Pancreas (tissue), 10 donors: ENCODE measurements around the gene IFI30. TPM values are rescaled to one million over a fixed set of nuclear protein-coding genes. Genes with fewer than 3 reads are reported as not detected.

ENCODE experiments used
- ATAC-seq, 4 donors: fragments of 200-7000 bp; cut with Tn5 transposase; one replicate each; pipeline versions ENCODE4 v1.8.0 to v1.9.1; 2020; ENCODE audit warnings: mild to moderate bottlenecking in 4 of 4, moderate library complexity in 4 of 4
- DNase-seq, 6 donors: peaks; one replicate each; pipeline ENCODE4 v3.0.0-alpha.2; 2020
- FAIRE-seq: peaks from 2 replicates; lab custom pipeline; 2012; peaks lifted over from hg19 to GRCh38; lab: Jason Lieb, UNC
- H3K27ac ChIP-seq, 4 donors: fragments of 200-600 bp; sonication (generic); 1 replicate in 3 of 4; 2 replicates in 1 of 4; pipeline versions ENCODE4 v1.5.0 to v1.8.0; 2020
- H3K27me3 ChIP-seq, 4 donors: fragments of 200-600 bp; one replicate each; pipeline ENCODE4 v1.8.0; 2021
- H3K36me3 ChIP-seq, 3 donors: fragments of 200-600 bp; sonication (generic) in 1 of 3; one replicate each; pipeline versions ENCODE4 v1.5.0 to v1.8.0; 2020 to 2021
- H3K4me1 ChIP-seq, 3 donors: fragments of 200-600 bp; one replicate each; pipeline ENCODE4 v1.8.0; 2021
- H3K4me3 ChIP-seq, 4 donors: fragments of 200-600 bp; sonication (generic) in 2 of 4; one replicate each; pipeline versions ENCODE4 v1.5.0 to v1.8.0; 2020 to 2021
- H3K9me3 ChIP-seq, 4 donors: fragments of 200-600 bp; one replicate each; pipeline ENCODE4 v1.8.0; 2021
- WGBS, 2 donors: extraction: QIAGEN DNeasy Blood & Tissue Kit; methylation state at CpG; one replicate each; pipeline ENCODE4 v1.1.7; 2013; 5-methylcytosine and 5-hydroxymethylcytosine counted together
- intact Hi-C, 3 donors: fragments of 100-400 bp; cut with DNase I; formaldehyde crosslinking; loops; one replicate each; pipeline versions ENCODE4 v1.11.1 to v1.14.2; 2022
- polyA plus RNA-seq, 2 donors: library from polyadenylated mRNA; stranded (reverse); fragments of 200-250 nt; gene quantifications; one replicate each; pipeline ENCODE4 v1.2.3, GENCODE V29; 2013
- total RNA-seq, 6 donors: library from RNA; stranded (reverse); fragmentation: NEBNext Ultra II Directional in 4 of 6; extraction: Animal tissue kit (Norgen Biotek cat#: 25700) in 4 of 6; gene quantifications; one replicate each; pipeline versions ENCODE4 v1.2.1 to v1.2.4, GENCODE V29; 2021 to 2023
- TF ChIP-seq, protein P1 (sequence below), 4 donors: fragments of 200-600 bp; sonication (generic) in 3 of 4; IDR thresholded peaks; one replicate each; pipeline versions ENCODE4 v1.5.0 to v1.8.0; 2021; ENCODE audit warnings: antibody characterized with exemption in 4 of 4
- donor health status: healthy with polysubstance abuse.
- donor health status: DM: no; HTN: no; CAD: no; lungs with moderate emphysema.
- donor health status: DM: no; HTN: no; CAD: no.
- donor health status: control.
- donor health status: control.
- donor health status: Bipolar disorder and iron deficiency.
- donor health status: DM: yes; HTN: yes; CAD: no.
- donor health status: DM: no; HTN: no; CAD: no.
- donor health status: DM: no; HTN: no; CAD: no.
- donor health status: DM: yes; HTN: yes; CAD: no.

Gene IFI30
- total and polyA plus RNA-seq, 8 donors: 12.2 to 108 (median 21.8) TPM

DNA sequence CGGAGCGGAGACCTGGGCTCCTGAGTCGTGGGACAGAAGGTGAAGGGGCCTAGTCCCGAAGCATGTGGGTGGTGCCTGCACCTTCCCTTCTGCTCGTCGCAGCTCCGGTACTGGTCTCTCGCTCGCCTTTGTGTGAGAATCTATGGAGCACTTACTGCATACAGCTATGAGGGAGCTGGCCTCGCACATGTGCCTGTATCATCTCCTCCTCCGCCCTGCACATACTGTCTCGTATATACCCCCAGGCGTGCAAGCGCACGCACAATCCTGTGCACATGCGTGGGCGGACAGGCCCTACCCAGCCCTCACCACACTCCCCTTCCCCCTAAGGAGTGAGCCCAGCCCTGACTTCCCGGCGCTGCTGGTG is 12.0 kb upstream of the IFI30 start:
- peak in 2 of 6 donors; percentile 31 to 51 for DNase-seq
- no peak for ATAC-seq
- no peaks in the 10 kb centered on the region for H3K9me3 ChIP-seq
- FAIRE-seq: no peak
- TF ChIP-seq, protein P1, sequence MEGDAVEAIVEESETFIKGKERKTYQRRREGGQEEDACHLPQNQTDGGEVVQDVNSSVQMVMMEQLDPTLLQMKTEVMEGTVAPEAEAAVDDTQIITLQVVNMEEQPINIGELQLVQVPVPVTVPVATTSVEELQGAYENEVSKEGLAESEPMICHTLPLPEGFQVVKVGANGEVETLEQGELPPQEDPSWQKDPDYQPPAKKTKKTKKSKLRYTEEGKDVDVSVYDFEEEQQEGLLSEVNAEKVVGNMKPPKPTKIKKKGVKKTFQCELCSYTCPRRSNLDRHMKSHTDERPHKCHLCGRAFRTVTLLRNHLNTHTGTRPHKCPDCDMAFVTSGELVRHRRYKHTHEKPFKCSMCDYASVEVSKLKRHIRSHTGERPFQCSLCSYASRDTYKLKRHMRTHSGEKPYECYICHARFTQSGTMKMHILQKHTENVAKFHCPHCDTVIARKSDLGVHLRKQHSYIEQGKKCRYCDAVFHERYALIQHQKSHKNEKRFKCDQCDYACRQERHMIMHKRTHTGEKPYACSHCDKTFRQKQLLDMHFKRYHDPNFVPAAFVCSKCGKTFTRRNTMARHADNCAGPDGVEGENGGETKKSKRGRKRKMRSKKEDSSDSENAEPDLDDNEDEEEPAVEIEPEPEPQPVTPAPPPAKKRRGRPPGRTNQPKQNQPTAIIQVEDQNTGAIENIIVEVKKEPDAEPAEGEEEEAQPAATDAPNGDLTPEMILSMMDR (IDR thresholded peaks at IDR 0.05): no peak
- H3K4me1 ChIP-seq: peaks cover 5 to 18% (median 12%) of the 10 kb centered on the region in 3 donors
- WGBS, 2 donors: 64 to 69% methylated on average over 19 of the region's 19 CpGs
- no peaks in the 10 kb centered on the region for H3K27me3 ChIP-seq
- H3K27ac ChIP-seq: no peak overlapping the region
- peak overlapping the region in 2 of 4 donors; percentile 30 to 47 for H3K4me3 ChIP-seq
- intact Hi-C loops: loop anchor here in 1 of 3 donors (10.0 kb wide), 1 partner anchor 47 kb away; no protein-coding TSS in a partner anchor
- peaks cover 0 to 19% (median 10%) of the 10 kb centered on the region in 3 donors for H3K36me3 ChIP-seq

DNA sequence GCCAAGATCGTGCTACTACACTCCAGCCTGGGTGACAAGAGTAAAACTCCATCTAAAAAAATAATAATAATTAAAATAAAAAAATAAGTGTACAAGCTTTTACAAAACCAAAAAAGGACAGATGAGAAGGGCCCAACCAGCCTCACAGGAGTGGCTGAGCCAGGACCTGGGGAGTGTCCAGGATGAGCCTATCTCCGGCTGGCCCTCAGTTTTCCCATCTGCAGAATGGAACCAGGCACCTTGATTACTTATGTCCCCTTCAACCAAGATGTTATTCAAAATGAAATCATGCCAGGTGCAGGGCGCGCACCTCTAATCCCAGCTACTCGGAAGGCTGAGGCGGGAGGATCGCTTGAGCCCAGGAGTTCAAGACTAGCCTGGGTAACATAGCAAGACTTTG is 9.5 kb upstream of the IFI30 start:
- DNase-seq (peak in 1 of 6 donors; percentile 12), FAIRE-seq (no peak), ATAC-seq (no peak)
- H3K4me3 ChIP-seq: no peak overlapping the region
- WGBS, 2 donors: 96 to 97% methylated on average over 7 of the region's 7 CpGs
- TF ChIP-seq, protein P1 (IDR thresholded peaks at IDR 0.05): no peak
- peaks cover 0 to 31% (median 13%) of the 10 kb centered on the region in 3 donors for H3K36me3 ChIP-seq
- H3K27me3 ChIP-seq: no peaks in the 10 kb centered on the region
- no peak overlapping the region for H3K27ac ChIP-seq
- no peaks in the 10 kb centered on the region for H3K9me3 ChIP-seq
- intact Hi-C loops: loop anchor here in 1 of 3 donors (10.0 kb wide), 1 partner anchor 49 kb away; no protein-coding TSS in a partner anchor
- H3K4me1 ChIP-seq: peaks cover 0 to 6% (median 0%) of the 10 kb centered on the region in 3 donors

DNA sequence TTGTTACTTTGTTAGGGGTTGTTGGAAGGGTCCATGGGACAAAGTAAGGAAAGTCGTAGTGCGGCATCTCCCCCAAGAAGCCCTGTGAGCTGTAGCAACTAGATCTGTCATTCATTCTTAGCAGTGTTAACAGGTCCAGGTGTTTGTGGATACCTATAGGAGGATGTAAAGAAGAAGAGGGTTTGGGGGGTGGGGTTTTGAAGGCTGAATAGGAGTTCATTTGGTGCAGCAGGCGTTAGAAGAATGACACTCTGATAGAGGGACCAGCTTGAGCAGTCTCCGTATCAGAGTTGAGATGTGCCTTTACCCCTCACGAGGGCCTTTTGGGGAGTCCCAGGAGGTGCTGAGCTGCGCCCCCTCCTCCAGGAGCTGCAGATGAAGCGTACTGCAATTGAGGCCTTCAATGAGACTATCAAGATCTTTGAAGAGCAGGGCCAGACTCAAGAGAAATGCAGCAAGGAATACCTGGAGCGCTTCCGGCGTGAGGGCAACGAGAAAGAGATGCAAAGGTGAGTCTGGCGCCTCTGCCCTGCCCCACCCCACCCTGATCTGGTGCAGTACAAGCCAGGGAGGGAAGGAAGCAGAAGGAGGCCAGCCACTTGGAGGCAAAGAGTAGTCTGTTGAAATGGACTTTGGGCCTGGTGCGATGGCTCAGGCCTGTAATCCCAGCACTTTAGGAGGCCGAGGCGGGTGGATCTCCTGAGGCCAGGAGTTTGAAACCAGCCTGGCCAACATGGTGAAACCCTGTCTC is 7.6 kb upstream of the IFI30 start:
- H3K27me3 ChIP-seq: no peaks in the 10 kb centered on the region
- TF ChIP-seq, protein P1 (IDR thresholded peaks at IDR 0.05): no peak
- no peak overlapping the region for H3K27ac ChIP-seq
- DNase-seq (peak in 1 of 6 donors; percentile 11), ATAC-seq (no peak), FAIRE-seq (no peak)
- H3K9me3 ChIP-seq: no peaks in the 10 kb centered on the region
- intact Hi-C loops: loop anchor here in 2 of 3 donors (5.0 to 10.0 kb wide), 2 partner anchors 51 to 54 kb away; no protein-coding TSS in a partner anchor
- H3K4me3 ChIP-seq: no peak overlapping the region
- 97% methylated on average over 15 of the region's 15 CpGs for WGBS, 2 donors
- H3K4me1 ChIP-seq: peaks cover 0 to under 1% (median 0%) of the 10 kb centered on the region in 3 donors
- peaks cover 0 to 31% (median 13%) of the 10 kb centered on the region in 3 donors for H3K36me3 ChIP-seq

DNA sequence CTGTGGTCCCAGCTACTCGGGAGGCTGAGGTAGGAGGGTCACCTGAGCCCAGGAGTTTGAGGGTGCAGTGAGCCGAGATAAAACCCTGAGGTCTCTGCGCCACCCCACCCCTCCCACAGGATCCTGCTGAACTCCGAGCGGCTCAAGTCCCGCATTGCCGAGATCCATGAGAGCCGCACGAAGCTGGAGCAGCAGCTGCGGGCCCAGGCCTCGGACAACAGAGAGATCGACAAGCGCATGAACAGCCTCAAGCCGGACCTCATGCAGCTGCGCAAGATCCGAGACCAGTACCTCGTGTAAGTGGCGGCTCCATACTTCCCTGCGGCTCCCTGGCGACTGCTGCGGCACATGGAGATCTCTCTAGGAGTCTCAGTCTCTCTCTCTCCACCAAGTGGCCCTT is 6.6 kb upstream of the IFI30 start:
- H3K4me1 ChIP-seq: no peaks in the 10 kb centered on the region
- peaks cover 0 to 31% (median 13%) of the 10 kb centered on the region in 3 donors for H3K36me3 ChIP-seq
- intact Hi-C loops: loop anchor here in 2 of 3 donors (5.0 to 10.0 kb wide), 2 partner anchors 52 to 55 kb away; no protein-coding TSS in a partner anchor
- DNase-seq (peak in 1 of 6 donors; percentile 9), ATAC-seq (no peak), FAIRE-seq (no peak)
- no peaks in the 10 kb centered on the region for H3K27me3 ChIP-seq
- no peaks in the 10 kb centered on the region for H3K9me3 ChIP-seq
- TF ChIP-seq, protein P1 (IDR thresholded peaks at IDR 0.05): no peak
- H3K27ac ChIP-seq: no peak overlapping the region
- 92 to 96% methylated on average over 21 of the region's 21 CpGs for WGBS, 2 donors
- no peak overlapping the region for H3K4me3 ChIP-seq
